ENCODE data around the gene CTSF.

DNA sequence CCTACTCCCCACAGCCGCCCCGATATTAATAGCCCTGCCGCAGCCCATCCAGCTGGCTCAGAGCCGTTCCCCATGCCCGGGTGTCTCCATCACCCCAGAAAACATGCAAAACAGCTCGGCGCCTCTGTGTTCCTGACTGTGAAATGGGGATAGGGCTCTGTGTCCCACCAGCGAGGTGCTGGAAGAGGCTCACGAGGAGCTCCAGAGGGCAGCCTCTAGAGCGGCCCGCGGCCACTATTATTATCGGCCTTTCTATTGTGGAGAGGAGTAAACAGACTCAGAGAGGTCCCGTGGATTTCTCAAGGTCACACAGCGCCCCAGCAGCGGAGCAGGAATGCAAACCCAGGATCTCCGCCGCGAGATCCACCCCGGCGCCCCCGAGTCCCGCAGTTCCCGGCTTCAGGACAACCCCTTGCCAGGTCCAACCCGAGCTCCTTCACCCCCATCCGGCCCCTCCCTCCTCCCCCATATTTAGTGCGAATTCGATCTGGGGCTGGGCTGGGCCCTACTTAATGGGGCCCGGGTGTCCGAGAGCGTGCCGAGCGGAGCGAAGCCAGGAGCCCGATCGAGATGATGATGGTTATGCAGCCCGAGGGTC lies 21.9 kb downstream of the CTSF start, which contains the start of gene ACTN3:
- TF ChIP-seq, protein P1, sequence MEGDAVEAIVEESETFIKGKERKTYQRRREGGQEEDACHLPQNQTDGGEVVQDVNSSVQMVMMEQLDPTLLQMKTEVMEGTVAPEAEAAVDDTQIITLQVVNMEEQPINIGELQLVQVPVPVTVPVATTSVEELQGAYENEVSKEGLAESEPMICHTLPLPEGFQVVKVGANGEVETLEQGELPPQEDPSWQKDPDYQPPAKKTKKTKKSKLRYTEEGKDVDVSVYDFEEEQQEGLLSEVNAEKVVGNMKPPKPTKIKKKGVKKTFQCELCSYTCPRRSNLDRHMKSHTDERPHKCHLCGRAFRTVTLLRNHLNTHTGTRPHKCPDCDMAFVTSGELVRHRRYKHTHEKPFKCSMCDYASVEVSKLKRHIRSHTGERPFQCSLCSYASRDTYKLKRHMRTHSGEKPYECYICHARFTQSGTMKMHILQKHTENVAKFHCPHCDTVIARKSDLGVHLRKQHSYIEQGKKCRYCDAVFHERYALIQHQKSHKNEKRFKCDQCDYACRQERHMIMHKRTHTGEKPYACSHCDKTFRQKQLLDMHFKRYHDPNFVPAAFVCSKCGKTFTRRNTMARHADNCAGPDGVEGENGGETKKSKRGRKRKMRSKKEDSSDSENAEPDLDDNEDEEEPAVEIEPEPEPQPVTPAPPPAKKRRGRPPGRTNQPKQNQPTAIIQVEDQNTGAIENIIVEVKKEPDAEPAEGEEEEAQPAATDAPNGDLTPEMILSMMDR (IDR thresholded peaks at IDR 0.05) = no peak
- TF ChIP-seq POLR2A (IDR thresholded peaks at IDR 0.05) = no peak
